GM12878 (cell line): ENCODE measurements around the gene EVC. TPM values are rescaled to one million over a fixed set of nuclear protein-coding genes. Genes with fewer than 3 reads are reported as not detected.

Experiments
- ATAC-seq: fragments of 200-7000 bp; cut with Tn5 transposase; 3 replicates; pipeline ENCODE4 v1.9.1; 2020; ENCODE audit warnings: mild to moderate bottlenecking, moderate library complexity
- BruUV-seq: library from RNA; stranded (reverse); fragments of 400-500 nt; replicated peaks from 2 replicates; lab custom pipeline; 2021; lab: Mats Ljungman, UMichigan
- CTCF ChIA-PET: fragments of 300-600 bp; sonication (Branson Sonifier 250); formaldehyde crosslinking; extraction: SDS; loops from one replicate; lab custom pipeline; 2021; ENCODE audit warnings: inconsistent platforms; lab: Yijun Ruan, JAX
- POLR2A ChIA-PET: fragments of 350-600 bp; formaldehyde crosslinking; extraction: SDS; loops from one replicate; lab custom pipeline; 2021; ENCODE audit warnings: inconsistent platforms; lab: Charles Lee
- RAD21 ChIA-PET: fragments of 300-600 bp; sonication (Branson Sonifier 250); formaldehyde crosslinking; loops from one replicate; lab custom pipeline; 2023; ENCODE audit warnings: antibody characterized with exemption; ENCODE audit not compliant: unreplicated experiment; lab: Charles Lee
- SMC1A ChIA-PET: fragments of 300-600 bp; sonication (Branson Sonifier 250); formaldehyde crosslinking; loops from one replicate; lab custom pipeline; 2023; ENCODE audit not compliant: unreplicated experiment, uncharacterized antibody; lab: Charles Lee
- DNase-seq: peaks from one replicate; pipeline ENCODE4 v3.0.0-alpha.2; 2011; ENCODE audit warnings: low read depth, low spot score
- FAIRE-seq: peaks from 3 replicates; lab custom pipeline; 2011; peaks lifted over from hg19 to GRCh38; lab: Jason Lieb, UNC
- H2AFZ ChIP-seq: 2 replicates; pipeline ENCODE4 v1.6.0; 2011; ENCODE audit warnings: low read depth, low read length, control low read depth; ENCODE audit not compliant: control insufficient read depth
- H3K27ac ChIP-seq: 2 replicates; pipeline ENCODE4 v1.5.1; 2011; ENCODE audit warnings: control low read depth; ENCODE audit not compliant: control insufficient read depth, insufficient read depth
- H3K27me3 ChIP-seq, 2 experiments: replicated peaks in 1 of 2; 2 replicates each; pipeline versions ENCODE4 v1.6.0 to v1.6.1; 2011; ENCODE audit warnings: low read length in 1 of 2; ENCODE audit not compliant: control insufficient read depth in 2 of 2, insufficient read depth in 2 of 2
- H3K36me3 ChIP-seq, 2 experiments: 2 replicates each; pipeline ENCODE4 v1.5.1; 2011; ENCODE audit warnings: low read length in 1 of 2; ENCODE audit not compliant: control insufficient read depth in 2 of 2, insufficient read depth in 2 of 2
- H3K4me1 ChIP-seq: 2 replicates; pipeline ENCODE4 v1.6.1; 2011; ENCODE audit warnings: mild to moderate bottlenecking, low read length, moderate library complexity, mixed read lengths; ENCODE audit not compliant: control insufficient read depth, insufficient read depth
- H3K4me2 ChIP-seq: 2 replicates; pipeline ENCODE4 v1.6.0; 2011; ENCODE audit warnings: control low read depth; ENCODE audit not compliant: control insufficient read depth, insufficient read depth
- H3K4me3 ChIP-seq: fragments of 200-600 bp; sonication (generic); 2 replicates; pipeline ENCODE4 v1.5.1; 2016
- H3K79me2 ChIP-seq: 2 replicates; pipeline ENCODE4 v1.6.0; 2011; ENCODE audit warnings: low read length; ENCODE audit not compliant: control insufficient read depth, insufficient read depth
- H3K9ac ChIP-seq: 2 replicates; pipeline ENCODE4 v1.8.0; 2011; ENCODE audit warnings: low read length, control low read depth, mixed read lengths; ENCODE audit not compliant: control insufficient read depth, insufficient read depth
- H3K9me3 ChIP-seq: replicated peaks from 3 replicates; pipeline ENCODE4 v1.5.1; 2011; ENCODE audit warnings: mild to moderate bottlenecking, low read length; ENCODE audit not compliant: control insufficient read depth, insufficient read depth
- H4K20me1 ChIP-seq: 2 replicates; pipeline ENCODE4 v1.6.0; 2011; ENCODE audit not compliant: control insufficient read depth, insufficient read depth
- ETV6 ChIP-seq, 2 experiments: fragments of 450-650 bp in 1 of 2; IDR thresholded peaks in 1 of 2; conservative IDR thresholded peaks in 1 of 2; 2 replicates each; pipeline ENCODE4 v1.6.1; 2014; ENCODE audit warnings: antibody characterized with exemption in 1 of 2, borderline replicate concordance in 1 of 2, low read depth in 1 of 2, mild to moderate bottlenecking in 1 of 2, moderate library complexity in 1 of 2
- MEF2B ChIP-seq: fragments of 450-650 bp; IDR thresholded peaks from 2 replicates; pipeline ENCODE4 v1.6.1; 2018; ENCODE audit warnings: mild to moderate bottlenecking, moderate library complexity; ENCODE audit not compliant: partially characterized antibody, poor library complexity, severe bottlenecking
- MYB ChIP-seq: fragments of 150-350 bp; IDR thresholded peaks from 2 replicates; pipeline ENCODE4 v1.6.1; 2014; ENCODE audit warnings: mild to moderate bottlenecking, low read depth, low read length, borderline replicate concordance
- RUNX3 ChIP-seq: IDR thresholded peaks from 2 replicates; pipeline ENCODE4 v1.6.1; 2012; ENCODE audit warnings: low read length, inconsistent platforms
- STAT3 ChIP-seq: IDR thresholded peaks from 2 replicates; pipeline ENCODE4 v1.6.1; 2011; ENCODE audit warnings: low read depth, low read length, improper control_type of control experiment
- TARDBP ChIP-seq: IDR thresholded peaks from 2 replicates; pipeline ENCODE4 v1.6.1; 2016; ENCODE audit warnings: borderline replicate concordance
- ZNF622 ChIP-seq: fragments of 450-650 bp; IDR thresholded peaks from 2 replicates; pipeline ENCODE4 v1.6.1; 2017; ENCODE audit warnings: mild to moderate bottlenecking, inconsistent platforms
- WGBS: methylation state at CpG from one replicate; pipeline ENCODE4 v1.1.6; 2016; ENCODE audit warnings: low lambda C conversion rate; ENCODE audit not compliant: insufficient replicate concordance, insufficient coverage; ENCODE audit errors: missing lambda C conversion rate; 5-methylcytosine and 5-hydroxymethylcytosine counted together
- in situ Hi-C: fragments of 300-500 bp; cut with MboI; formaldehyde crosslinking; loops from 9 replicates; pipeline ENCODE4 v1.14.3; 2018; ENCODE audit warnings: mixed read lengths
- intact Hi-C: fragments of 100-400 bp; cut with micrococcal nuclease; formaldehyde crosslinking; loops from one replicate; pipeline ENCODE4 v1.14.2; 2022; ENCODE audit not compliant: unreplicated experiment
- polyA plus RNA-seq, 11 experiments: library from polyadenylated mRNA; depleted of rRNA in 4 of 11; unstranded in 6 of 11; stranded (reverse) in 5 of 11; fragments of >200 nt; fragmentation: Nextera tagmentation in 4 of 11; fragmentation: Illumina TruSeq in 1 of 11; extraction: Ambion mirVana in 4 of 11; extraction: Trizol in 1 of 11; gene quantifications; 1 replicate in 1 of 11; 2 replicates in 10 of 11; pipeline versions ENCODE4 v1.2.1 to v1.2.3, GENCODE V29; 2011 to 2016; ENCODE audit warnings: inconsistent platforms in 2 of 11, missing spikeins in 2 of 11, low read depth in 1 of 11
- total RNA-seq, 4 experiments: library from RNA; depleted of rRNA in 3 of 4; stranded (reverse); fragments of >200 nt in 3 of 4; fragmentation: Illumina TruSeq in 1 of 4; extraction: Trizol in 1 of 4; gene quantifications; 2 replicates each; pipeline versions ENCODE4 v1.2.1 to v1.2.3, GENCODE V29; 2013 to 2021

The EVC gene
- total and polyA plus RNA-seq, 10 of the 15 experiments (the other 5 are each of a cell fraction or from before 2014, with no cell fraction given): 0.87 to 55.9 (median 15.6) TPM

- RAD21 ChIA-PET: no interaction called here
- H3K36me3 ChIP-seq: no peaks in the 10 kb centered on the region; a peak in 1 of 4 replicates
- intact Hi-C loops: loop anchor here (10.0 kb wide), 1 partner anchor 147 kb away; no protein-coding TSS in a partner anchor
- H3K4me2 ChIP-seq: no peak overlapping the region
- 38% methylated on average over 19 of the region's 19 CpGs for WGBS
- no peak overlapping the region for H2AFZ ChIP-seq
- in situ Hi-C loops: no loop called here
- no peaks in the 10 kb centered on the region for H3K9me3 ChIP-seq
- no peak overlapping the region for H3K4me3 ChIP-seq
- H3K27ac ChIP-seq: no peak overlapping the region
- CTCF ChIA-PET: no interaction called here
- no TSS peak for BruUV-seq
- H3K27me3 ChIP-seq: no peaks in the 10 kb centered on the region
- FAIRE-seq (no peak), ATAC-seq (no peak), DNase-seq (no peak)
- SMC1A ChIA-PET: no interaction called here
- POLR2A ChIA-PET: no interaction called here
- no peak overlapping the region for H3K9ac ChIP-seq
- H4K20me1 ChIP-seq: no peaks in the 10 kb centered on the region
- H3K79me2 ChIP-seq: no peaks in the 10 kb centered on the region
- no peak for TF ChIP-seq MEF2B
- no peak for TF ChIP-seq ZNF622
- no peak for TF ChIP-seq TARDBP
- no peak for TF ChIP-seq ETV6 (conservative IDR thresholded peaks at IDR 0.05 in 1 of 2, IDR thresholded peaks at IDR 0.05 in 1 of 2; ENCODE audit: borderline replicate concordance in 1 of 2, low read depth in 1 of 2)
- no peak for TF ChIP-seq MYB
- TF ChIP-seq STAT3: no peak
- peak; percentile 40 for TF ChIP-seq RUNX3
- H3K4me1 ChIP-seq: peaks cover 16% of the 10 kb centered on the region
Measured at GRCh38 chr4:5827108-5828004, 116.4 kb downstream of the EVC start.
